Esophagus muscularis mucosa (tissue), 4 donors: ENCODE measurements around the gene ZBTB45. TPM values are rescaled to one million over a fixed set of nuclear protein-coding genes. Genes with fewer than 3 reads are reported as not detected.
A peak's percentile ranks its signal among the peaks of the same experiment; 100 is the strongest.

Source experiments
- DNase-seq: peaks from one replicate; pipeline ENCODE4 v3.0.0-alpha.2; 2017; ENCODE audit errors: extremely low spot score
- H3K27ac ChIP-seq, 4 donors: fragments of 200-600 bp; sonication (generic); replicated peaks in 1 of 4; 1 replicate in 3 of 4; 2 replicates in 1 of 4; pipeline ENCODE4 v1.5.1; 2016 to 2019; ENCODE audit warnings: mild to moderate bottlenecking in 1 of 4
- H3K27me3 ChIP-seq, 4 donors: fragments of 200-600 bp; sonication (generic); one replicate each; pipeline versions ENCODE4 v1.5.1 to v1.6.0; 2016 to 2019
- H3K36me3 ChIP-seq, 4 donors: fragments of 200-600 bp; sonication (generic); one replicate each; pipeline ENCODE4 v1.5.1; 2016 to 2019
- H3K4me1 ChIP-seq, 4 donors: fragments of 200-600 bp; sonication (generic); one replicate each; pipeline ENCODE4 v1.5.1; 2016 to 2019
- H3K4me3 ChIP-seq, 4 donors: fragments of 200-600 bp; sonication (generic); 1 replicate in 2 of 4; 2 replicates in 2 of 4; pipeline ENCODE4 v1.5.1; 2016 to 2019; ENCODE audit warnings: mild to moderate bottlenecking in 4 of 4, moderate library complexity in 1 of 4
- H3K9me3 ChIP-seq, 4 donors: fragments of 200-600 bp; sonication (generic); 1 replicate in 3 of 4; 2 replicates in 1 of 4; pipeline ENCODE4 v1.5.1; 2016 to 2019
- EP300 ChIP-seq: sonication (generic); formaldehyde crosslinking; IDR thresholded peaks from one replicate; pipeline ENCODE4 v1.6.1; 2017; ENCODE audit warnings: antibody characterized with exemption
- POLR2A ChIP-seq: fragments of 450-650 bp; IDR thresholded peaks from one replicate; pipeline ENCODE4 v1.6.1; 2017; ENCODE audit warnings: antibody characterized with exemption, moderate library complexity, mild to moderate bottlenecking, low read depth
- POLR2AphosphoS5 ChIP-seq, 2 donors: sonication (generic); formaldehyde crosslinking; IDR thresholded peaks; one replicate each; pipeline ENCODE4 v1.6.1; 2017; ENCODE audit warnings: antibody characterized with exemption in 2 of 2
- WGBS: methylation state at CpG from one replicate; pipeline ENCODE4 v1.1.5; 2018; 5-methylcytosine and 5-hydroxymethylcytosine counted together
- intact Hi-C: fragments of 100-400 bp; cut with DNase I; formaldehyde crosslinking; loops from one replicate; pipeline ENCODE4 v1.15.1; 2023
- total RNA-seq, 4 donors: library from RNA; depleted of rRNA; stranded (reverse); fragments of >200 nt; gene quantifications; one replicate each; pipeline versions ENCODE4 v1.1.0 to v1.2.1, GENCODE V29; 2016
- TF ChIP-seq, protein P1 (sequence below), 3 experiments: fragments of 200-600 bp in 2 of 3; fragments of 450-650 bp in 1 of 3; sonication (generic) in 2 of 3; IDR thresholded peaks; one replicate each; pipeline ENCODE4 v1.5.1; 2017 to 2019; ENCODE audit warnings: antibody characterized with exemption in 3 of 3, mild to moderate bottlenecking in 2 of 3, moderate library complexity in 1 of 3

Gene ZBTB45
- total RNA-seq, 4 donors from 2014 or later = 8.8 to 20.0 (median 12.1) TPM

DNA sequence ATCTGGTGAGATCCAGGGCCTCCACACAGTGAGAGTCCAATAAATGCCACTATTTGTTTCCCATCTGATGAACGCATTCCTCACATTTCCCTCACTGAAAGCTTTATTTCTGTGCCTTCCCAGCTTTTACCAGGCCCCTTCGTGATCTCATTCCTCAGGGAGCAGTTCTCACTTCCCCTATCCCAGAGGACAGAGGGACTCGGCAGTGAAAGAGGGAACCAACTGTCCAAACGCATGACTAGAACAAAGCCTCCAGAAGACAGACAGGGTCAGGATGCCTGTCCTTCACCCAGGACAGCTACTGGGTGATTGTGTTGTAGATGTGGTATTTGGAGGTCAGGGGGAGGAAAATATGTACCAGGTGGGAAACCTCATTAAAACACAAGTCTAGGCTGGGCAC lies 2.0 kb upstream of the ZBTB45 start:
- WGBS = 78% methylated on average over 4 of the region's 4 CpGs
- Histone ChIP-seq H3K27ac (no peak overlapping the region), H3K27me3 (no peaks in the 10 kb centered on the region), H3K4me1 (peaks cover 25 to 36% (median 35%) of the 10 kb centered on the region in 4 donors), H3K4me3 (no peak overlapping the region), H3K9me3 (no peaks in the 10 kb centered on the region), H3K36me3 (peaks cover 7 to 11% (median 9%) of the 10 kb centered on the region in 4 donors)
- no peak for DNase-seq
- intact Hi-C loops = no loop called here
- no peak for TF ChIP-seq POLR2AphosphoS5 (IDR thresholded peaks at IDR 0.05)
- no peak for TF ChIP-seq POLR2A

DNA sequence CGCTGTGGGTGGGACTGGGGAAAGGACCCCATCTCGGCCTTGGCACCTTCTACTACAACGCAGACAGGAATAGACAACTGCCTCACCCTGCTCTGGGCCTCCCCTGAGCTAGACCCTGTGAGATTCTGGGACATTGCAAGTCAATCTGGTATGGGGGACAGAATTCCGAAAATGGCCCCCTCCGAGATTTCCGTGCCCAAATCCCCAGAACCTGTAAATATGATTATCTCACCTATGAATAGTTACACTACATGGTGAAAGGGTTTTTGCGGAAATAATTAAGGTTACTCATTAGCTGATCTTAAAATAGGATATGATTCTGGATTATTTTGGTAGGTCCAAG lies 618 bp upstream of the ZBTB45 start:
- WGBS = 9% methylated on average over 7 of the region's 7 CpGs
- H3K36me3 ChIP-seq = peaks cover 15 to 25% (median 23%) of the 10 kb centered on the region in 4 donors
- H3K27me3 ChIP-seq = no peaks in the 10 kb centered on the region
- H3K27ac ChIP-seq = peak overlapping the region; percentile 91 to 99 (median 95)
- H3K4me3 ChIP-seq = peak overlapping the region; percentile 76 to 96 (median 82)
- no peak for DNase-seq
- intact Hi-C loops = no loop called here
- H3K4me1 ChIP-seq = peaks cover 36 to 50% (median 49%) of the 10 kb centered on the region in 4 donors
- H3K9me3 ChIP-seq = no peaks in the 10 kb centered on the region
- no peak for TF ChIP-seq EP300
- no peak for TF ChIP-seq POLR2AphosphoS5 (IDR thresholded peaks at IDR 0.05)
- TF ChIP-seq, protein P1, sequence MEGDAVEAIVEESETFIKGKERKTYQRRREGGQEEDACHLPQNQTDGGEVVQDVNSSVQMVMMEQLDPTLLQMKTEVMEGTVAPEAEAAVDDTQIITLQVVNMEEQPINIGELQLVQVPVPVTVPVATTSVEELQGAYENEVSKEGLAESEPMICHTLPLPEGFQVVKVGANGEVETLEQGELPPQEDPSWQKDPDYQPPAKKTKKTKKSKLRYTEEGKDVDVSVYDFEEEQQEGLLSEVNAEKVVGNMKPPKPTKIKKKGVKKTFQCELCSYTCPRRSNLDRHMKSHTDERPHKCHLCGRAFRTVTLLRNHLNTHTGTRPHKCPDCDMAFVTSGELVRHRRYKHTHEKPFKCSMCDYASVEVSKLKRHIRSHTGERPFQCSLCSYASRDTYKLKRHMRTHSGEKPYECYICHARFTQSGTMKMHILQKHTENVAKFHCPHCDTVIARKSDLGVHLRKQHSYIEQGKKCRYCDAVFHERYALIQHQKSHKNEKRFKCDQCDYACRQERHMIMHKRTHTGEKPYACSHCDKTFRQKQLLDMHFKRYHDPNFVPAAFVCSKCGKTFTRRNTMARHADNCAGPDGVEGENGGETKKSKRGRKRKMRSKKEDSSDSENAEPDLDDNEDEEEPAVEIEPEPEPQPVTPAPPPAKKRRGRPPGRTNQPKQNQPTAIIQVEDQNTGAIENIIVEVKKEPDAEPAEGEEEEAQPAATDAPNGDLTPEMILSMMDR (IDR thresholded peaks at IDR 0.05) = no peak
- TF ChIP-seq POLR2A = no peak

GRCh38 chr19:58519087-58519354 lies 589 bp downstream of the ZBTB45 start:
- H3K36me3 ChIP-seq = peaks cover 15 to 28% (median 25%) of the 10 kb centered on the region in 4 donors
- TF ChIP-seq, protein P1 (IDR thresholded peaks at IDR 0.05) = no peak
- no peak for TF ChIP-seq EP300
- TF ChIP-seq POLR2AphosphoS5 (IDR thresholded peaks at IDR 0.05) = no peak
- no peak for TF ChIP-seq POLR2A
- H3K27ac ChIP-seq = peak overlapping the region; percentile 91 to 99 (median 95)
- WGBS = 0% methylated on average over 14 of the region's 14 CpGs
- H3K9me3 ChIP-seq = no peaks in the 10 kb centered on the region
- peaks cover 46 to 62% (median 59%) of the 10 kb centered on the region in 4 donors for H3K4me1 ChIP-seq
- H3K27me3 ChIP-seq = no peaks in the 10 kb centered on the region
- peak overlapping the region; percentile 76 to 96 (median 82) for H3K4me3 ChIP-seq
- intact Hi-C loops = no loop called here
- DNase-seq = no peak

DNA sequence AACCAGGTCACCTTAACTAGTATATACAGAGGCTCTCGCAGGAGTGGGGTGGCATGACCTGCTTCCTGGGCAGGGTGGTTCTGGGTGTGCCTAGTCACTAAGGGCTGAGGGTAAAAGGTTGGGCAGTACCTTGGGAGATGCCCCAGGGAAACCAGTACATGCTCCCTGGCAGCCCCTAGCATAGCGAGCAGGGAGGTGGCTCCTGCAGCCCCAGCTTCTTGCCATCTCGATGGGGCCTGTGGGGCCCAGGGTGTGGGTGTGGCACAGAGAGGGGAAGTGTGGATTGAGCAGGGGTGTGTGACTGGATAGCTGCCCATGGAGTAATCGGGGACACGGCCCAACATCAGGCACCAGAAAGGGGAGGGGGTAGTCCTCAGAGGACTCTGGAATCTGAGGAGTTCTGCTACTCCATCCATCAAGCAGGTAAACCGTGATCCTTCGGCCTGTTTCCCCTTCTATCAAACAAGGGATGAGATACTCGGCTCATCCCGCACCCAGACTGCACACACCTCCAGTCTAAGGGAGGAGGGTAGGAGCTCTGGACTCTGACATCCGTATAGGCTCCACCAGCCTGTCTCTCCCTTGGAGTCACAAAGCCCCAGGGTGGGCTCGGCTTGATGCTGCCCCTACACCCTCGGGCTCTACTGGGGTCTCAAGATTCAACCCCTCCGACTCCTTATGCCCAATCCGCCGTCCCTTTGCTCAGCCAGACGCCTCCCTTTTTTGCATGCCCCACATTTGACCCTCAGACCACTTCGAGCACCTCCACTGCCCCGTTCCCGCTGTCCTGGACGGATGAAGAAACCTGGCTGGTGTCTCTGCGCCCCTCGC lies 1.1 kb downstream of the ZBTB45 start:
- H3K27me3 ChIP-seq = no peaks in the 10 kb centered on the region
- peaks cover 50 to 68% (median 64%) of the 10 kb centered on the region in 4 donors for H3K4me1 ChIP-seq
- peaks cover 15 to 31% (median 25%) of the 10 kb centered on the region in 4 donors for H3K36me3 ChIP-seq
- 6% methylated on average over 20 of the region's 22 CpGs for WGBS
- H3K4me3 ChIP-seq = peak overlapping the region; percentile 76 to 96 (median 82)
- intact Hi-C loops = no loop called here
- no peak for DNase-seq
- TF ChIP-seq, protein P1 (IDR thresholded peaks at IDR 0.05) = peak; percentile 49 to 80 (median 70)
- TF ChIP-seq POLR2A = no peak
- H3K9me3 ChIP-seq = no peaks in the 10 kb centered on the region
- peak overlapping the region; percentile 91 to 99 (median 95) for H3K27ac ChIP-seq

DNA sequence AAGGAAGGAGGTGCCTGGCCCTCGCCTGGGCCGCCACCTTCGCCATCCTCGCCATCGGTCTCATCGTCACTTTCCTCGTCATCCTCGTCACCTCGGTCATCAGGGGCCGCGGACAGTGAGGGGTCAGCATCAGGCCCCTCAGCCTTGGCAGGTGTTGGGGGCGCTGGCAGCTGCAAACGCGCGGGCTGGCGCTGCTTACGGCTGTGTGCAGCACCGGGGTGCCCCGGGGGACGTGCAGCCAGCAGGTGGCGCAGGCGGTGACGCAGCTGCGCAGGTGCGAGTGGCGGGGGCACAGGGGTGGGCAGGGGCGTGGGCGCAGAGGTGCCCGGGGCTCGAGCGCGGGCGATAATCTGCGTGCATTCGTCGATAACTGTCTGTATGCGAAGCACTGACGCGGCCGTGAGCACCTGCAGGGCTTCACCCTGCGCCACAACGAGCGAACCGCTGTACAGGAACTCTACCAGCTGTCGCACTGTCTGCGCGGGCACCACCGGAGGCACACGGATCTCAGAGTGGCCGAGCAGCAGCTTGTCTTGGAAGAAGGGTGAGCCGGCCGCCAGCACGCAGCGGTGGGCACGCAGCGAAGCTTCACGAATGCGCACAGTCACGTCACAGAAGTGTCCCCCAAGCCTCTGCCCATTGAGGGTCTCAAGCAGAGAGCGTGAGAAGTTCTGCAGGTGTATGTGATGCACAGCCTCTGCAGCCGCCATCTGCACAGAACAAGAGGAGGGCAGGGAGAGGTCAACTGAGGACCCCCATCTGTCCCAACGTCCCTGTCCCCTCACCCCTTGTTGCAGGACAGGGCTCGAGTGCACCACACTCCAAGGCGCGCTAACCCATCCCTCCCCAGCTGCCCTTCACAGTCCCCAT lies 2.4 kb downstream of the ZBTB45 start:
- TF ChIP-seq, protein P1 (IDR thresholded peaks at IDR 0.05) = no peak
- TF ChIP-seq POLR2A (no peak), EP300 (no peak), POLR2AphosphoS5 (IDR thresholded peaks at IDR 0.05) (no peak)
- intact Hi-C loops = no loop called here
- H3K9me3 ChIP-seq = no peaks in the 10 kb centered on the region
- DNase-seq = no peak
- peaks cover 15 to 36% (median 29%) of the 10 kb centered on the region in 4 donors for H3K36me3 ChIP-seq
- no peak overlapping the region for H3K4me3 ChIP-seq
- no peaks in the 10 kb centered on the region for H3K27me3 ChIP-seq
- 88% methylated on average over 50 of the region's 65 CpGs for WGBS
- peak overlapping the region in 2 of 4 donors; percentile 93 to 97 for H3K27ac ChIP-seq
- peaks cover 51 to 71% (median 69%) of the 10 kb centered on the region in 4 donors for H3K4me1 ChIP-seq
